NOMO-1 (cell line): ENCODE data around the gene LEUTX.
"Not testable (repeated sequence)": the region's sequence is repeated elsewhere in the genome, so short reads cannot be mapped to it uniquely, and the experiment has no call there.

Experiments
- DNase-seq, 2 experiments: peaks; one replicate each; lab custom pipeline; 2025; ENCODE audit not compliant: unreplicated experiment in 2 of 2; lab: John Stamatoyannopoulos, UW

LEUTX gene

GRCh38 chr19:39768786-39769185 is 9.9 kb upstream of the LEUTX start:
- DNase-seq, result no peak

- no peak for DNase-seq
Measured at GRCh38 chr19:39780894-39781293, 2.2 kb downstream of the LEUTX start.

- DNase-seq, result no peak
Measured at GRCh38 chr19:39788244-39788643, 9.6 kb downstream of the LEUTX start.

GRCh38 chr19:39792999-39793546 is 14.4 kb downstream of the LEUTX start:
- peak; percentile 16 to 69 for DNase-seq

- DNase-seq, result peak in 1 of 2 experiments; percentile 5
Measured at GRCh38 chr19:39795001-39795400, 16.3 kb downstream of the LEUTX start.

GRCh38 chr19:39796000-39796498 is 17.4 kb downstream of the LEUTX start:
- no peak for DNase-seq

- DNase-seq, result no peak
Measured at GRCh38 chr19:39797083-39797482, 18.4 kb downstream of the LEUTX start.

- no peak for DNase-seq
Measured at GRCh38 chr19:39802958-39803357, 24.3 kb downstream of the LEUTX start.

GRCh38 chr19:39805104-39805503 is 26.4 kb downstream of the LEUTX start:
- DNase-seq, result no peak

- DNase-seq, result no peak
Measured at GRCh38 chr19:39807846-39808364, 29.3 kb downstream of the LEUTX start.

GRCh38 chr19:39808688-39809087 is 30.0 kb downstream of the LEUTX start:
- not testable (repeated sequence) for DNase-seq

- DNase-seq, result no peak
Measured at GRCh38 chr19:39809368-39809767, 30.7 kb downstream of the LEUTX start.

- DNase-seq, result no peak
Measured at GRCh38 chr19:39810424-39810823, 31.8 kb downstream of the LEUTX start.

GRCh38 chr19:39811064-39811463 is 32.4 kb downstream of the LEUTX start:
- DNase-seq, result no peak

- DNase-seq, result no peak
Measured at GRCh38 chr19:39813264-39813993, 34.8 kb downstream of the LEUTX start.

- not testable (repeated sequence) for DNase-seq
Measured at GRCh38 chr19:39814111-39814510, 35.5 kb downstream of the LEUTX start.

- no peak for DNase-seq
Measured at GRCh38 chr19:39814595-39814994, 35.9 kb downstream of the LEUTX start.

- DNase-seq, result no peak
Measured at GRCh38 chr19:39816287-39817048, 37.8 kb downstream of the LEUTX start.

- DNase-seq, result no peak
Measured at GRCh38 chr19:39817888-39818561, 39.4 kb downstream of the LEUTX start.

GRCh38 chr19:39818626-39819097 is 40.0 kb downstream of the LEUTX start:
- no peak for DNase-seq

- DNase-seq, result no peak
Measured at GRCh38 chr19:39819786-39820185, 41.1 kb downstream of the LEUTX start.
